ENCODE data around the gene PGM5. TPM values are rescaled to one million over a fixed set of nuclear protein-coding genes. Genes with fewer than 3 reads are reported as not detected.

The PGM5 gene
- total RNA-seq, 2 experiments from 2014 or later: not detected

GRCh38 chr9:68545033-68545705 is 188.8 kb downstream of the PGM5 start:
- no peak for DNase-seq
- Mint-ChIP-seq H3K36me3 (no peaks in the 10 kb centered on the region), H3K4me3 (no peak overlapping the region), H3K27me3 (peaks cover 35% of the 10 kb centered on the region), H3K27ac (no peak overlapping the region), H3K4me1 (peaks cover 6% of the 10 kb centered on the region), H3K9me3 (no peaks in the 10 kb centered on the region)

GRCh38 chr9:68546596-68547390 is 190.4 kb downstream of the PGM5 start:
- Mint-ChIP-seq H3K4me3 (no peak overlapping the region), H3K9me3 (no peaks in the 10 kb centered on the region), H3K27ac (no peak overlapping the region), H3K27me3 (peaks cover 40% of the 10 kb centered on the region), H3K36me3 (no peaks in the 10 kb centered on the region), H3K4me1 (peaks cover 6% of the 10 kb centered on the region)
- no peak for DNase-seq

DNA sequence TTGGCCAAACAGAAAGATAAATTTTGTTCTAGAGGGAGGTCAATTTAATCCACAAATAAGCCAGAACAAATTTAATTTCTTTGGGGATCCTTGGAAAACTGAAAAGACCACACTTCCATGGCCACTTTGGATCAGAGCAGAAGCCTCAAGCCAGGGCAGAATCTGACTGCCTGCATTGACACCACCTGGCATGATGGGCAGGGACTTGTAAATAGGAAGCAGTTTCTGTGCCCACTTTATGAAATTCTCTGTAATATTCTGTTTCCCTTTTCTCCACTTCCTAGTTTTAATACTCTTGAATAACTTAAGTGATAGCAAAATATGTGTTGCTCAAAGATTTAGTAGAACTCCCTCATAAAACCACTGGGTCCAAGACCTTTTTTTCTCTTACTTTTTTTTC is 191.0 kb downstream of the PGM5 start:
- H3K36me3 Mint-ChIP-seq: no peaks in the 10 kb centered on the region
- H3K9me3 Mint-ChIP-seq: no peaks in the 10 kb centered on the region
- H3K27ac Mint-ChIP-seq: no peak overlapping the region
- peaks cover 40% of the 10 kb centered on the region for H3K27me3 Mint-ChIP-seq
- H3K4me3 Mint-ChIP-seq: no peak overlapping the region
- H3K4me1 Mint-ChIP-seq: peaks cover 6% of the 10 kb centered on the region
- DNase-seq: no peak

GRCh38 chr9:68548241-68548640 is 191.8 kb downstream of the PGM5 start:
- peaks cover 37% of the 10 kb centered on the region for H3K27me3 Mint-ChIP-seq
- no peak overlapping the region for H3K27ac Mint-ChIP-seq
- no peak overlapping the region for H3K4me3 Mint-ChIP-seq

DNA sequence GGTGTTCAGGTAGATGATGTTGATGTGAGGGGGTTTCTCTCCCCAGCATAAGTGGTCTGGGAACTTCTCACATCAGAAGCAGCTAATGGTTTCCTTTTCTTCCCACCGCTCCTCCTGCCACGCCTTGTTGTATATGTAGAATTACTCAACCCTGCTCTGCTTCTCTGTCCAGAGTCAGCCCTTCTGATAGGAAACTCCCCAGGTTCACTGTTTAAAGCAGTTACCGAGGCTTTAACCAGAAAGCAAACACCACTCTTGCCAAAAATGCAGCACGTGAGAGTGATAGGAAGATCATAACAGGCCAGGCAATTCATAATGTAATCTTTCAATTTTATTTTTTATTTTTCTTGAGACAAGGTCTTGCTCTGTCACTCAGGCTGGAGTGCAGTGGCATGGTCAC is 194.8 kb downstream of the PGM5 start:
- Mint-ChIP-seq H3K27me3 (peaks cover 21% of the 10 kb centered on the region), H3K27ac (no peak overlapping the region), H3K4me1 (peaks cover 6% of the 10 kb centered on the region), H3K9me3 (no peaks in the 10 kb centered on the region), H3K36me3 (no peaks in the 10 kb centered on the region), H3K4me3 (no peak overlapping the region)
- no peak for DNase-seq

More at GRCh38 chr9:68548241-68548640, 191.8 kb downstream of the PGM5 start:
- no peaks in the 10 kb centered on the region for H3K36me3 Mint-ChIP-seq
- peaks cover 6% of the 10 kb centered on the region for H3K4me1 Mint-ChIP-seq
- no peaks in the 10 kb centered on the region for H3K9me3 Mint-ChIP-seq
- no peak for DNase-seq

DNA sequence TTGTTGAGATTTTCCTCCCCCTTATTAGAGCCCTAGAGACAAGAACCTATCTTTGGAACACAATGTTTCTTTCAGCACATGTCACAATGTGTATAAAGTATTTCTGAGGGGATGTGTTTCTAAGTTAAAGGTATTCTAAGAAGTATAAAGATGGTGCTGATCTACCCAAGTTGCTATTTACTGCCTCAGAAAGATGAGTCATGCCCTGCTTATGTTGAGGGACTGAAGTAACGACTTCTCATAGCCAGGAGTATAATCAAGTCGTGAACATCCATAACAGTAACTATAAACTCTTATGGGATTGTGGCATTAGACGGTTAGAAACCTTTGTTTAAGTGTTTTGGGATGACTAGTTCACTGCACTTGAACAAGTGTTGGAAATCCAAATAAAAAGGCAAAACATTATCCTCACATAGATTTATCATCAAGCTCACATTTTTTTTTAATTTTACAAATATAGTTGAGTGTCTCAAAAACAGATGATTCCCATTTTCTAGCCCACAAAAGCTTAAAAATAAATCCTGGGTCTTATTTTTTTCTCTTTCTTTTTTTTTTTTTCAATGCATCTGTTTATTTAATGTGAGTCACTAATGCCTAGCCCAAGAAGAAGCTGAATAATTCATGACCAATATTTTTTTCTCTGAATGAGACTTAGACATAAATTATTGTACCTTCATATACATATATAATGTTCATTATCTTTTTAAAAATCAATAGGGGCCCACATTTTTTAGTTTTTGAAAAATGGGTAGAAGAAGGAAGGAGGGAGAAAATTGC is 196.5 kb downstream of the PGM5 start:
- DNase-seq: no peak
- Mint-ChIP-seq H3K4me1 (no peaks in the 10 kb centered on the region), H3K4me3 (no peak overlapping the region), H3K36me3 (no peaks in the 10 kb centered on the region), H3K9me3 (no peaks in the 10 kb centered on the region), H3K27ac (no peak overlapping the region), H3K27me3 (peaks cover 14% of the 10 kb centered on the region)

- peaks cover 8% of the 10 kb centered on the region for H3K4me1 Mint-ChIP-seq
- no peaks in the 10 kb centered on the region for H3K36me3 Mint-ChIP-seq
- no peak overlapping the region for H3K4me3 Mint-ChIP-seq
- DNase-seq: no peak
- H3K27ac Mint-ChIP-seq: no peak overlapping the region
- H3K9me3 Mint-ChIP-seq: no peaks in the 10 kb centered on the region
- peaks cover 11% of the 10 kb centered on the region for H3K27me3 Mint-ChIP-seq
These were observed 199.2 kb downstream of the PGM5 start for GRCh38 chr9:68555437-68556150.

DNA sequence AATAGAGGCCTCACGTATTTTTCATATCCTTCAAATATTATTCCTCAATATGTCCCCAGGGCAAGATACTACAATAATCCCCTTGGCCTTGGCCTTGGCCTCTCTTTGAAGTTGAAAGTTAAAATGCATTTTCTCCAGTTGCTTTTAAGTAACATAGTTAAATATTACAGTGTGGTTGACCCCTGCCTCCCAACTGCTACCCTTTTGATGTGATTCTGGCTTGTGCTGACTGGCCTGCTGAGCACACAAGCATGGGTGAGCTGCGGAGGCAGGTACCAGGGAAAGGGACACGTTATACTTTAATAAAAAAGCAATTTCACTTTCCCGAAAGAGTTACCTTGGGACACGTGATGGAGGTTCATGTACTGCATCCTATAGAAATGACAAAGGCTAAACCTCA is 202.1 kb downstream of the PGM5 start:
- no peaks in the 10 kb centered on the region for H3K9me3 Mint-ChIP-seq
- no peak for DNase-seq
- H3K27ac Mint-ChIP-seq: no peak overlapping the region
- H3K27me3 Mint-ChIP-seq: peaks cover 33% of the 10 kb centered on the region
- no peak overlapping the region for H3K4me3 Mint-ChIP-seq
- H3K36me3 Mint-ChIP-seq: no peaks in the 10 kb centered on the region
- peaks cover 10% of the 10 kb centered on the region for H3K4me1 Mint-ChIP-seq

GRCh38 chr9:68560071-68560844 is 203.8 kb downstream of the PGM5 start:
- Mint-ChIP-seq H3K36me3 (no peaks in the 10 kb centered on the region), H3K27me3 (peaks cover 34% of the 10 kb centered on the region), H3K4me1 (peaks cover 10% of the 10 kb centered on the region), H3K9me3 (no peaks in the 10 kb centered on the region), H3K27ac (no peak overlapping the region), H3K4me3 (no peak overlapping the region)
- peak; percentile 50 for DNase-seq

- Mint-ChIP-seq H3K4me1 (peaks cover 10% of the 10 kb centered on the region), H3K27me3 (peaks cover 38% of the 10 kb centered on the region), H3K36me3 (no peaks in the 10 kb centered on the region), H3K27ac (no peak overlapping the region), H3K4me3 (no peak overlapping the region), H3K9me3 (no peaks in the 10 kb centered on the region)
- no peak for DNase-seq
These were observed 206.1 kb downstream of the PGM5 start for GRCh38 chr9:68562461-68562860.

GRCh38 chr9:68567565-68567964 is 211.2 kb downstream of the PGM5 start:
- no peaks in the 10 kb centered on the region for H3K4me1 Mint-ChIP-seq
- no peak for DNase-seq
- H3K36me3 Mint-ChIP-seq: no peaks in the 10 kb centered on the region
- H3K27me3 Mint-ChIP-seq: peaks cover 44% of the 10 kb centered on the region
- H3K4me3 Mint-ChIP-seq: no peak overlapping the region
- H3K9me3 Mint-ChIP-seq: peaks cover 6% of the 10 kb centered on the region
- H3K27ac Mint-ChIP-seq: no peak overlapping the region

- no peak for DNase-seq
- Mint-ChIP-seq H3K27me3 (peaks cover 21% of the 10 kb centered on the region), H3K4me1 (no peaks in the 10 kb centered on the region)
These were observed 217.7 kb downstream of the PGM5 start for GRCh38 chr9:68574150-68574549.

GRCh38 chr9:68575817-68576216 is 219.4 kb downstream of the PGM5 start:
- Mint-ChIP-seq H3K4me1 (no peaks in the 10 kb centered on the region), H3K27ac (no peak overlapping the region), H3K36me3 (no peaks in the 10 kb centered on the region), H3K27me3 (peaks cover 16% of the 10 kb centered on the region), H3K9me3 (peaks cover 7% of the 10 kb centered on the region), H3K4me3 (no peak overlapping the region)
- DNase-seq: no peak

More at GRCh38 chr9:68574150-68574549, 217.7 kb downstream of the PGM5 start:
- Mint-ChIP-seq H3K4me3 (no peak overlapping the region), H3K9me3 (peaks cover 7% of the 10 kb centered on the region), H3K27ac (no peak overlapping the region), H3K36me3 (no peaks in the 10 kb centered on the region)

All from activated naive CD8-positive, alpha-beta T cell treated with anti-CD3 and anti-CD28 coated beads for 36 hours (primary cell).